Transverse colon (tissue), 4 donors: ENCODE results near the gene KLHL22. TPM values are rescaled to one million over a fixed set of nuclear protein-coding genes. Genes with fewer than 3 reads are reported as not detected.

Experiments
- DNase-seq: peaks from one replicate; pipeline ENCODE4 v3.0.0-alpha.2; 2019
- H3K27ac ChIP-seq, 4 donors: fragments of 200-600 bp; sonication (generic); 2 replicates each; pipeline ENCODE4 v1.5.1; 2016 to 2018; ENCODE audit warnings: inconsistent platforms in 4 of 4
- H3K27me3 ChIP-seq: fragments of 200-600 bp; sonication (generic); 2 replicates; pipeline ENCODE4 v1.5.1; 2017; ENCODE audit warnings: inconsistent platforms
- H3K36me3 ChIP-seq, 4 donors: fragments of 200-600 bp; sonication (generic); 2 replicates each; pipeline ENCODE4 v1.5.1; 2017 to 2019; ENCODE audit warnings: inconsistent platforms in 4 of 4
- H3K4me1 ChIP-seq, 4 donors: fragments of 200-600 bp; sonication (generic); 2 replicates each; pipeline ENCODE4 v1.5.1; 2017 to 2020; ENCODE audit warnings: inconsistent platforms in 4 of 4
- H3K4me3 ChIP-seq, 4 donors: fragments of 200-600 bp; sonication (generic); 1 replicate in 1 of 4; 2 replicates in 3 of 4; pipeline versions ENCODE4 v1.5.1 to v1.6.1; 2017 to 2019; ENCODE audit warnings: inconsistent platforms in 4 of 4
- H3K9me3 ChIP-seq, 2 donors: fragments of 200-600 bp; sonication (generic); 2 replicates each; pipeline ENCODE4 v1.5.1; 2017 to 2019; ENCODE audit warnings: inconsistent platforms in 2 of 2
- CTCF ChIP-seq, 5 experiments: fragments of 200-600 bp in 3 of 5; fragments of 450-650 bp in 2 of 5; sonication (generic) in 3 of 5; IDR thresholded peaks; 1 replicate in 2 of 5; 2 replicates in 3 of 5; pipeline ENCODE4 v1.5.1; 2016 to 2017; ENCODE audit warnings: antibody characterized with exemption in 5 of 5, inconsistent platforms in 3 of 5, mild to moderate bottlenecking in 2 of 5, moderate library complexity in 1 of 5
- EP300 ChIP-seq: sonication (generic); formaldehyde crosslinking; IDR thresholded peaks from one replicate; pipeline ENCODE4 v1.6.1; 2017; ENCODE audit warnings: antibody characterized with exemption, low read depth
- POLR2A ChIP-seq: fragments of 450-650 bp; IDR thresholded peaks from one replicate; pipeline ENCODE4 v1.6.1; 2016; ENCODE audit warnings: antibody characterized with exemption, mild to moderate bottlenecking, moderate library complexity
- POLR2AphosphoS5 ChIP-seq, 3 donors: sonication (generic); formaldehyde crosslinking; IDR thresholded peaks; one replicate each; pipeline ENCODE4 v1.6.1; 2016; ENCODE audit warnings: antibody characterized with exemption in 3 of 3
- WGBS, 2 donors: methylation state at CpG; one replicate each; pipeline ENCODE4 v1.1.5; 2018; ENCODE audit warnings: low coverage in 1 of 2; 5-methylcytosine and 5-hydroxymethylcytosine counted together
- in situ Hi-C, 4 donors: fragments of 200-750 bp; cut with MboI; loops; one replicate each; pipeline versions ENCODE4 v1.15.0 to v1.15.1; 2017; ENCODE audit warnings: low sequenced_read_pairs in 3 of 4, low pct_ligation_motif_present in 1 of 4, low pct_unique_long_range_greater_than_20kb in 1 of 4
- intact Hi-C: fragments of 100-400 bp; cut with DNase I; formaldehyde crosslinking; loops from one replicate; pipeline ENCODE4 v1.15.1; 2023; ENCODE audit warnings: low total_unique reads
- total RNA-seq, 4 donors: library from RNA; depleted of rRNA; stranded (reverse); fragments of >200 nt; gene quantifications; one replicate each; pipeline ENCODE4 v1.1.0, GENCODE V29; 2016

The KLHL22 gene
- total RNA-seq, 4 donors from 2014 or later, result 12.7 to 75.9 (median 16.9) TPM

DNA sequence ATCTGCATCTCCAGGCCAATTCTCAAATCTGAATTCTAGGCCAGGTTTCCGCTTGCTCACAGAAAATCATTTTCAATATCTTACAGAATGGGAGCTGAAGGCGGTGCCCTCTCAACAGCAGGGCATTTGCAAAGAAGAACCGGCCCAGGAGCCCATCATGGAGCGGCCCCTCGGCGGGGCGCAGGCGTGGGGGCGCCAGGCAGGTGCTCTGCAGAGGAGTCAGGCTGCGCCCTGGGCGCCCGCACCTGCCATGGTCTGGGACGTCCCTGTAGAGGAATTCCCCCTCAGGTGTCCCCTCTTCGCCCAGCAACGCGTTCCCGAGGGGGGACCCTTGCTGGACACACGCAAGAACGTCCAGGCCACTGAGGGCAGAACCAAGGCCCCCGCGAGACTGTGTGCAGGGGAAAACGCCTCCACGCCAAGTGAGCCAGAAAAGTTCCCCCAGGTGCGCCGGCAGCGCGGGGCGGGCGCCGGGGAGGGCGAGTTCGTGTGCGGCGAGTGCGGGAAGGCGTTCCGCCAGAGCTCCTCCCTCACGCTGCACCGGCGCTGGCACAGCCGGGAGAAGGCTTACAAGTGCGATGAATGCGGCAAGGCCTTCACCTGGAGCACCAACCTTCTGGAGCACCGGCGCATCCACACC is 90.2 kb downstream of the KLHL22 start:
- DNase-seq, result no peak
- H3K9me3 ChIP-seq, result no peaks in the 10 kb centered on the region
- TF ChIP-seq POLR2AphosphoS5 (IDR thresholded peaks at IDR 0.05) (no peak), POLR2A (no peak), EP300 (no peak), CTCF (IDR thresholded peaks at IDR 0.05) (no peak)
- H3K4me3 ChIP-seq, result no peak overlapping the region
- H3K27me3 ChIP-seq, result no peaks in the 10 kb centered on the region
- no peak overlapping the region for H3K27ac ChIP-seq
- WGBS, 2 donors, result 96 to 100% methylated on average over 5 to 45 of the region's 45 CpGs
- no peaks in the 10 kb centered on the region for H3K4me1 ChIP-seq
- H3K36me3 ChIP-seq, result no peaks in the 10 kb centered on the region
- intact Hi-C loops, result no loop called here
- in situ Hi-C loops, result loop anchor here in 1 of 4 donors (25.0 kb wide), 1 partner anchor 332 kb away; no protein-coding TSS in a partner anchor

DNA sequence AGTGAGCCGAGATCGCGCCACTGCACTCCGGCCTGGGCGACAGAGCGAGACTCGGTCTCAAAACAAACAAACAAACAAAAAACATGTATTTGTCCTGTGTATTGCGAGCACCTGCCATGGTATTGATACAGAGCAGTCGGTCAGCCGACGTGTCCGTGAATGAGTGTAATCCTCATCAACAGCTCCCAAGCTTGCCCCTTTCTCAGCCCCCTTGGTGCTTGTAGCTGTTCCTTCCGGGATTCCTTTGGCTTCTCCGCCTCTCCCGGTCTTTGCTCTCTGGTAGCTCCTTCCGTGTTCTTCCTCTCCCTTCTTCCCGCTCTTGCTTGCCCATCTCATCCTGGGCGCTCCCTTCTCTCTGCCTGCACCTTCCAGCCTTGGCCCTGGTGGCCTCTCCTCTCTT is 90.7 kb downstream of the KLHL22 start:
- TF ChIP-seq POLR2AphosphoS5 (IDR thresholded peaks at IDR 0.05) (no peak), CTCF (IDR thresholded peaks at IDR 0.05) (no peak), POLR2A (no peak), EP300 (no peak)
- Histone ChIP-seq H3K36me3 (no peaks in the 10 kb centered on the region), H3K4me1 (no peaks in the 10 kb centered on the region), H3K9me3 (no peaks in the 10 kb centered on the region), H3K27ac (no peak overlapping the region), H3K27me3 (no peaks in the 10 kb centered on the region), H3K4me3 (no peak overlapping the region)
- intact Hi-C loops, result no loop called here
- in situ Hi-C loops, result loop anchor here in 1 of 4 donors (25.0 kb wide), 1 partner anchor 332 kb away; no protein-coding TSS in a partner anchor
- no peak for DNase-seq
- WGBS, 2 donors, result 95% methylated on average over 9 to 18 of the region's 18 CpGs

DNA sequence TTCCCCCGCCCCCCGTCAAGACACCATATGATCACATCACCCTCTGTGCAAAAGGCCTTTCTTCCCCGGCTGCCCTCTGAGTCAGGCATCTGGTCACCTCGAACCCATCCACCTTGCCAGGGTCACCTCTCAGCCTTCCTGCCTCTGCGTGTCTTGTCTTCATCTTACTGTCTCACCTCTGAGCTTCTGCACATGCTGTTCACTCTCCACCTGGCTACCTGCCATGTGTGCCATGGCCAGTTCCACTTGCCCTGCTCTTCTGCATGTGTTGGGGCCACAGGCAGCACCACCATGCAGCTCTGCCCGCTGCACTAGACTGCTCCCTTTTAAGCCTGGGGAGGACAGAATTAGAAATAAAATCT is 91.8 kb downstream of the KLHL22 start:
- Histone ChIP-seq H3K27me3 (no peaks in the 10 kb centered on the region), H3K4me3 (no peak overlapping the region), H3K4me1 (no peaks in the 10 kb centered on the region), H3K27ac (no peak overlapping the region), H3K36me3 (no peaks in the 10 kb centered on the region), H3K9me3 (no peaks in the 10 kb centered on the region)
- intact Hi-C loops (no loop called here), in situ Hi-C loops (loop anchor here in 1 of 4 donors (25.0 kb wide), 1 partner anchor 334 kb away; no protein-coding TSS in a partner anchor)
- DNase-seq, result no peak
- TF ChIP-seq CTCF (IDR thresholded peaks at IDR 0.05) (no peak), POLR2A (no peak), EP300 (no peak), POLR2AphosphoS5 (IDR thresholded peaks at IDR 0.05) (no peak)
- 94 to 100% methylated on average over 3 to 6 of the region's 6 CpGs for WGBS, 2 donors

- H3K36me3 ChIP-seq, result no peaks in the 10 kb centered on the region
- 92% methylated on average over 9 of the region's 9 CpGs; no CpG with 5 or more reads in 1 of the 2 donors for WGBS, 2 donors
- no peak for DNase-seq
These were observed 92.4 kb downstream of the KLHL22 start for GRCh38 chr22:20402960-20403778.

More at GRCh38 chr22:20402960-20403778, 92.4 kb downstream of the KLHL22 start:
- H3K9me3 ChIP-seq, result no peaks in the 10 kb centered on the region
- no peaks in the 10 kb centered on the region for H3K4me1 ChIP-seq
- no peaks in the 10 kb centered on the region for H3K27me3 ChIP-seq
- H3K4me3 ChIP-seq, result no peak overlapping the region
- in situ Hi-C loops (loop anchor here in 1 of 4 donors (25.0 kb wide), 1 partner anchor 334 kb away; no protein-coding TSS in a partner anchor), intact Hi-C loops (no loop called here)
- no peak overlapping the region for H3K27ac ChIP-seq
- TF ChIP-seq POLR2AphosphoS5 (IDR thresholded peaks at IDR 0.05) (no peak), CTCF (IDR thresholded peaks at IDR 0.05) (no peak), EP300 (no peak), POLR2A (no peak)
